ENCODE measurements around the gene MAPK8IP3.

The MAPK8IP3 gene

GRCh38 chr16:1782408-1783264, 76.6 kb downstream of the MAPK8IP3 start, which contains the start of the genes NUBP2 and SPSB3:
Gene NUBP2 (plus strand): TSS chr16:1782960. CDS start chr16:1783021, 61 bp downstream.
Gene SPSB3 (minus strand): TSS chr16:1782571. CDS start chr16:1781483, 1,088 bp downstream.
- peak within 1 kb of the TSS; percentile 78 to 95 (median 90) for H3K4me3 ChIP-seq (ENCODE audit: control insufficient read depth in 1 of 7, extremely low read depth in 1 of 7, insufficient read depth in 4 of 7, low read depth in 2 of 7, low read length in 6 of 7)

GRCh38 chr16:1784977-1785845, 79.2 kb downstream of the MAPK8IP3 start:
- Histone ChIP-seq H3K4me3 (ENCODE audit: control insufficient read depth in 1 of 7, extremely low read depth in 1 of 7, insufficient read depth in 4 of 7, low read depth in 2 of 7, low read length in 6 of 7) (no peak overlapping the region), H3K4me1 (ENCODE audit: control extremely low read depth in 1 of 4, control insufficient read depth in 4 of 4, insufficient read depth in 4 of 4, low read length in 3 of 4) (peaks cover 0 to 22% (median 21%) of the 10 kb centered on the region in 4 experiments), H3K9me3 (ENCODE audit: control extremely low read depth in 1 of 5, control insufficient read depth in 4 of 5, insufficient read depth in 2 of 5, low read depth in 1 of 5, low read length in 4 of 5) (no peaks in the 10 kb centered on the region), H3K27me3 (replicated peaks in 2 of 5; ENCODE audit: control insufficient read depth in 4 of 5, insufficient read depth in 5 of 5, low read length in 4 of 5) (no peaks in the 10 kb centered on the region), H3K27ac (ENCODE audit: insufficient read depth in 1 of 2, low read depth in 1 of 2, low read length in 2 of 2, poor library complexity in 1 of 2, severe bottlenecking in 2 of 2) (no peak overlapping the region), H3K36me3 (ENCODE audit: control insufficient read depth in 4 of 4, insufficient read depth in 4 of 4, low read length in 3 of 4) (peaks cover 0 to 53% (median 34%) of the 10 kb centered on the region in 4 experiments)
- 96% methylated on average over 22 of the region's 26 CpGs for WGBS (ENCODE audit: insufficient coverage)
- ChIA-PET CTCF (interaction anchor here (1.1 kb wide), 1 partner anchor 166 kb away, joined by 3 read pairs; no protein-coding TSS in a partner anchor), POLR2A (no interaction called here)
- DNase-seq = no peak

More at GRCh38 chr16:1782408-1783264, 76.6 kb downstream of the MAPK8IP3 start, which contains the start of the genes NUBP2 and SPSB3:
- Histone ChIP-seq H3K27ac (ENCODE audit: insufficient read depth in 1 of 2, low read depth in 1 of 2, low read length in 2 of 2, poor library complexity in 1 of 2, severe bottlenecking in 2 of 2) (peak within 1 kb of the TSS; percentile 58 to 82), H3K27me3 (replicated peaks in 2 of 5; ENCODE audit: control insufficient read depth in 4 of 5, insufficient read depth in 5 of 5, low read length in 4 of 5) (no peaks in the 10 kb centered on the region), H3K9me3 (ENCODE audit: control extremely low read depth in 1 of 5, control insufficient read depth in 4 of 5, insufficient read depth in 2 of 5, low read depth in 1 of 5, low read length in 4 of 5) (no peaks in the 10 kb centered on the region), H3K36me3 (ENCODE audit: control insufficient read depth in 4 of 4, insufficient read depth in 4 of 4, low read length in 3 of 4) (peaks cover 0 to 55% (median 33%) of the 10 kb centered on the region in 4 experiments), H3K4me1 (ENCODE audit: control extremely low read depth in 1 of 4, control insufficient read depth in 4 of 4, insufficient read depth in 4 of 4, low read length in 3 of 4) (peaks cover 0 to 22% (median 21%) of the 10 kb centered on the region in 4 experiments)
- DNase-seq = peak; percentile 100
- under 1% methylated on average over 88 of the region's 102 CpGs for WGBS (ENCODE audit: insufficient coverage)
- CTCF ChIA-PET = interaction anchor here (0.7 to 2.6 kb wide), 5 partner anchors 9 to 158 kb away, joined by 3 to 10 read pairs (median 5); partner anchors contain the start of genes EME2, MRPS34 and NME3
- POLR2A ChIA-PET = interaction anchor here (0.5 to 1.2 kb wide), 7 partner anchors 10 to 374 kb away, joined by 3 to 4 read pairs (median 3); partner anchors contain the start of genes EME2, MRPS34, MSRB1 and TRAF7

- CTCF ChIA-PET = no interaction called here
- Histone ChIP-seq H3K4me1 (ENCODE audit: control extremely low read depth in 1 of 4, control insufficient read depth in 4 of 4, insufficient read depth in 4 of 4, low read length in 3 of 4) (peaks cover 0 to 22% (median 21%) of the 10 kb centered on the region in 4 experiments), H3K27ac (ENCODE audit: insufficient read depth in 1 of 2, low read depth in 1 of 2, low read length in 2 of 2, poor library complexity in 1 of 2, severe bottlenecking in 2 of 2) (no peak overlapping the region), H3K27me3 (replicated peaks in 2 of 5; ENCODE audit: control insufficient read depth in 4 of 5, insufficient read depth in 5 of 5, low read length in 4 of 5) (no peaks in the 10 kb centered on the region), H3K36me3 (ENCODE audit: control insufficient read depth in 4 of 4, insufficient read depth in 4 of 4, low read length in 3 of 4) (peaks cover 0 to 53% (median 34%) of the 10 kb centered on the region in 4 experiments), H3K9me3 (ENCODE audit: control extremely low read depth in 1 of 5, control insufficient read depth in 4 of 5, insufficient read depth in 2 of 5, low read depth in 1 of 5, low read length in 4 of 5) (no peaks in the 10 kb centered on the region), H3K4me3 (ENCODE audit: control insufficient read depth in 1 of 7, extremely low read depth in 1 of 7, insufficient read depth in 4 of 7, low read depth in 2 of 7, low read length in 6 of 7) (no peak overlapping the region)
- 88% methylated on average over 10 of the region's 14 CpGs for WGBS (ENCODE audit: insufficient coverage)
- POLR2A ChIA-PET = no interaction called here
- DNase-seq = no peak
Observed at GRCh38 chr16:1785846-1786170, 79.8 kb downstream of the MAPK8IP3 start.

- H3K27ac ChIP-seq (ENCODE audit: insufficient read depth in 1 of 2, low read depth in 1 of 2, low read length in 2 of 2, poor library complexity in 1 of 2, severe bottlenecking in 2 of 2) = no peak overlapping the region
- no peaks in the 10 kb centered on the region for H3K27me3 ChIP-seq (replicated peaks in 2 of 5; ENCODE audit: control insufficient read depth in 4 of 5, insufficient read depth in 5 of 5, low read length in 4 of 5)
- DNase-seq = no peak
- 95% methylated on average over 50 of the region's 51 CpGs for WGBS (ENCODE audit: insufficient coverage)
- no peaks in the 10 kb centered on the region for H3K9me3 ChIP-seq (ENCODE audit: control extremely low read depth in 1 of 5, control insufficient read depth in 4 of 5, insufficient read depth in 2 of 5, low read depth in 1 of 5, low read length in 4 of 5)
- no peak overlapping the region for H3K4me3 ChIP-seq (ENCODE audit: control insufficient read depth in 1 of 7, extremely low read depth in 1 of 7, insufficient read depth in 4 of 7, low read depth in 2 of 7, low read length in 6 of 7)
- CTCF ChIA-PET = no interaction called here
- peaks cover 0 to 15% (median 14%) of the 10 kb centered on the region in 4 experiments for H3K4me1 ChIP-seq (ENCODE audit: control extremely low read depth in 1 of 4, control insufficient read depth in 4 of 4, insufficient read depth in 4 of 4, low read length in 3 of 4)
- H3K36me3 ChIP-seq (ENCODE audit: control insufficient read depth in 4 of 4, insufficient read depth in 4 of 4, low read length in 3 of 4) = peaks cover 0 to 57% (median 34%) of the 10 kb centered on the region in 4 experiments
- POLR2A ChIA-PET = no interaction called here
Observed at GRCh38 chr16:1786242-1787055, 80.5 kb downstream of the MAPK8IP3 start.

- DNase-seq = no peak
- 97% methylated on average over 6 of the region's 6 CpGs for WGBS (ENCODE audit: insufficient coverage)
- ChIA-PET CTCF (no interaction called here), POLR2A (no interaction called here)
- H3K9me3 ChIP-seq (ENCODE audit: control extremely low read depth in 1 of 5, control insufficient read depth in 4 of 5, insufficient read depth in 2 of 5, low read depth in 1 of 5, low read length in 4 of 5) = no peaks in the 10 kb centered on the region
- H3K36me3 ChIP-seq (ENCODE audit: control insufficient read depth in 4 of 4, insufficient read depth in 4 of 4, low read length in 3 of 4) = peaks cover 0 to 62% (median 36%) of the 10 kb centered on the region in 4 experiments
- no peak overlapping the region for H3K4me3 ChIP-seq (ENCODE audit: control insufficient read depth in 1 of 7, extremely low read depth in 1 of 7, insufficient read depth in 4 of 7, low read depth in 2 of 7, low read length in 6 of 7)
- H3K4me1 ChIP-seq (ENCODE audit: control extremely low read depth in 1 of 4, control insufficient read depth in 4 of 4, insufficient read depth in 4 of 4, low read length in 3 of 4) = peaks cover 0 to 10% (median 9%) of the 10 kb centered on the region in 4 experiments
- H3K27me3 ChIP-seq (replicated peaks in 2 of 5; ENCODE audit: control insufficient read depth in 4 of 5, insufficient read depth in 5 of 5, low read length in 4 of 5) = no peaks in the 10 kb centered on the region
- H3K27ac ChIP-seq (ENCODE audit: insufficient read depth in 1 of 2, low read depth in 1 of 2, low read length in 2 of 2, poor library complexity in 1 of 2, severe bottlenecking in 2 of 2) = no peak overlapping the region
Observed at GRCh38 chr16:1787056-1787321, 81.0 kb downstream of the MAPK8IP3 start.

GRCh38 chr16:1787322-1788094, 81.5 kb downstream of the MAPK8IP3 start:
- whole genome bisulfite sequencing (ENCODE audit: insufficient coverage) = 98% methylated on average over 44 of the region's 44 CpGs
- Histone ChIP-seq H3K36me3 (ENCODE audit: control insufficient read depth in 4 of 4, insufficient read depth in 4 of 4, low read length in 3 of 4) (peaks cover 0 to 64% (median 38%) of the 10 kb centered on the region in 4 experiments), H3K27ac (ENCODE audit: insufficient read depth in 1 of 2, low read depth in 1 of 2, low read length in 2 of 2, poor library complexity in 1 of 2, severe bottlenecking in 2 of 2) (no peak overlapping the region), H3K27me3 (replicated peaks in 2 of 5; ENCODE audit: control insufficient read depth in 4 of 5, insufficient read depth in 5 of 5, low read length in 4 of 5) (no peaks in the 10 kb centered on the region), H3K4me3 (ENCODE audit: control insufficient read depth in 1 of 7, extremely low read depth in 1 of 7, insufficient read depth in 4 of 7, low read depth in 2 of 7, low read length in 6 of 7) (no peak overlapping the region), H3K9me3 (ENCODE audit: control extremely low read depth in 1 of 5, control insufficient read depth in 4 of 5, insufficient read depth in 2 of 5, low read depth in 1 of 5, low read length in 4 of 5) (no peaks in the 10 kb centered on the region), H3K4me1 (ENCODE audit: control extremely low read depth in 1 of 4, control insufficient read depth in 4 of 4, insufficient read depth in 4 of 4, low read length in 3 of 4) (peaks cover 0 to 10% (median 9%) of the 10 kb centered on the region in 4 experiments)
- ChIA-PET CTCF (no interaction called here), POLR2A (no interaction called here)
- no peak for DNase-seq
